CD4-positive, alpha-beta T cell treated with Interleukin-1 beta for 1 hour (primary cell): ENCODE results near the gene CLK3.
"Not testable (repeated sequence)": the region's sequence is repeated elsewhere in the genome, so short reads cannot be mapped to it uniquely, and the experiment has no call there.

Source experiments
- DNase-seq, 2 donors: peaks; one replicate each; pipeline ENCODE4 v3.0.0-alpha.2; 2020 to 2022

The CLK3 gene

GRCh38 chr15:74646480-74646879, 30.8 kb downstream of the CLK3 start:
- no peak for DNase-seq

- DNase-seq = no peak
These were observed 32.6 kb downstream of the CLK3 start for GRCh38 chr15:74648051-74648842.

GRCh38 chr15:74651242-74651741, 35.7 kb downstream of the CLK3 start:
- DNase-seq = no peak

- DNase-seq = no peak
These were observed 37.9 kb downstream of the CLK3 start for GRCh38 chr15:74653426-74654102.

- no peak for DNase-seq
These were observed 39.8 kb downstream of the CLK3 start for GRCh38 chr15:74655424-74655823.

GRCh38 chr15:74656935-74657535, 41.4 kb downstream of the CLK3 start:
- no peak for DNase-seq

GRCh38 chr15:74657846-74658245, 42.2 kb downstream of the CLK3 start:
- DNase-seq = no peak

GRCh38 chr15:74661280-74661679, 45.6 kb downstream of the CLK3 start:
- not testable (repeated sequence) for DNase-seq

- DNase-seq = no peak
These were observed 46.6 kb downstream of the CLK3 start for GRCh38 chr15:74662064-74662860.

- DNase-seq = no peak
These were observed 47.8 kb downstream of the CLK3 start for GRCh38 chr15:74663303-74664027.

GRCh38 chr15:74664028-74664616, 48.5 kb downstream of the CLK3 start:
- no peak for DNase-seq

- no peak for DNase-seq
These were observed 49.0 kb downstream of the CLK3 start for GRCh38 chr15:74664670-74665069.

- no peak for DNase-seq
These were observed 52.3 kb downstream of the CLK3 start for GRCh38 chr15:74667975-74668374.

- no peak for DNase-seq
These were observed 54.0 kb downstream of the CLK3 start for GRCh38 chr15:74669627-74670026.

GRCh38 chr15:74674161-74674560, 58.5 kb downstream of the CLK3 start:
- no peak for DNase-seq

- no peak for DNase-seq
These were observed 61.2 kb downstream of the CLK3 start for GRCh38 chr15:74676801-74677200.
